GM18508 (cell line): ENCODE results near the gene PDSS2.
A peak's percentile ranks its signal among the peaks of the same experiment; 100 is the strongest.
"Not testable (repeated sequence)": the region's sequence is repeated elsewhere in the genome, so short reads cannot be mapped to it uniquely, and the experiment has no call there.

Experiments used
- ATAC-seq: cut with Tn5 transposase; IDR thresholded peaks from one replicate; pipeline ENCODE4 v1.9.1; 2021; ENCODE audit warnings: moderate number of reproducible peaks; ENCODE audit not compliant: insufficient read depth, unreplicated experiment

The PDSS2 gene

GRCh38 chr6:107329063-107329860 lies 130.1 kb downstream of the PDSS2 start:
- ATAC-seq = no peak

- ATAC-seq = no peak
Observed at GRCh38 chr6:107328081-107328480, 131.3 kb downstream of the PDSS2 start.

GRCh38 chr6:107323133-107323785 lies 136.1 kb downstream of the PDSS2 start:
- no peak for ATAC-seq

- ATAC-seq = no peak
Observed at GRCh38 chr6:107321793-107322192, 137.6 kb downstream of the PDSS2 start.

- no peak for ATAC-seq
Observed at GRCh38 chr6:107319906-107320530, 139.3 kb downstream of the PDSS2 start.

- ATAC-seq = peak; percentile 53
Observed at GRCh38 chr6:107318100-107318736, 141.1 kb downstream of the PDSS2 start.

- no peak for ATAC-seq
Observed at GRCh38 chr6:107315114-107315513, 144.2 kb downstream of the PDSS2 start.

- no peak for ATAC-seq
Observed at GRCh38 chr6:107314531-107314939, 144.8 kb downstream of the PDSS2 start.

GRCh38 chr6:107313776-107314175 lies 145.6 kb downstream of the PDSS2 start:
- no peak for ATAC-seq

GRCh38 chr6:107310362-107310761 lies 149.0 kb downstream of the PDSS2 start:
- ATAC-seq = no peak

GRCh38 chr6:107308677-107309076 lies 150.7 kb downstream of the PDSS2 start:
- no peak for ATAC-seq

GRCh38 chr6:107305994-107306393 lies 153.4 kb downstream of the PDSS2 start:
- not testable (repeated sequence) for ATAC-seq

GRCh38 chr6:107305391-107305790 lies 154.0 kb downstream of the PDSS2 start:
- no peak for ATAC-seq

- ATAC-seq = no peak
Observed at GRCh38 chr6:107304421-107305025, 154.8 kb downstream of the PDSS2 start.

- no peak for ATAC-seq
Observed at GRCh38 chr6:107293350-107293749, 166.0 kb downstream of the PDSS2 start.

GRCh38 chr6:107292715-107293271 lies 166.6 kb downstream of the PDSS2 start:
- no peak for ATAC-seq

GRCh38 chr6:107290491-107290890 lies 168.9 kb downstream of the PDSS2 start:
- no peak for ATAC-seq

GRCh38 chr6:107289258-107289657 lies 170.1 kb downstream of the PDSS2 start:
- not testable (repeated sequence) for ATAC-seq

GRCh38 chr6:107285683-107286082 lies 173.7 kb downstream of the PDSS2 start:
- ATAC-seq = not testable (repeated sequence)

GRCh38 chr6:107284805-107285204 lies 174.6 kb downstream of the PDSS2 start:
- no peak for ATAC-seq
